Sigmoid colon (tissue), 7 donors: ENCODE results near the gene TRIP12. TPM values are rescaled to one million over a fixed set of nuclear protein-coding genes. Genes with fewer than 3 reads are reported as not detected.
A peak's percentile ranks its signal among the peaks of the same experiment; 100 is the strongest.
"Not testable (repeated sequence)": the region's sequence is repeated elsewhere in the genome, so short reads cannot be mapped to it uniquely, and the experiment has no call there.

Experiments used
- DNase-seq: peaks from one replicate; pipeline ENCODE4 v3.0.0-alpha.2; 2019
- H3K27ac ChIP-seq, 4 donors: fragments of 200-600 bp; sonication (generic); one replicate each; pipeline ENCODE4 v1.5.1; 2016 to 2019; ENCODE audit warnings: mild to moderate bottlenecking in 1 of 4
- H3K27me3 ChIP-seq, 3 donors: fragments of 200-600 bp; sonication (generic); one replicate each; pipeline ENCODE4 v1.5.1; 2019; ENCODE audit warnings: mild to moderate bottlenecking in 1 of 3
- H3K36me3 ChIP-seq, 4 donors: fragments of 200-600 bp; sonication (generic); one replicate each; pipeline ENCODE4 v1.5.1; 2016 to 2019
- H3K4me1 ChIP-seq, 4 donors: fragments of 200-600 bp; sonication (generic); one replicate each; pipeline ENCODE4 v1.5.1; 2017 to 2019
- H3K4me3 ChIP-seq, 4 donors: fragments of 200-600 bp; sonication (generic); one replicate each; pipeline ENCODE4 v1.5.1; 2017 to 2019; ENCODE audit warnings: mild to moderate bottlenecking in 2 of 4, moderate library complexity in 1 of 4
- H3K9me3 ChIP-seq, 4 donors: fragments of 200-600 bp in 3 of 4; sonication (generic) in 3 of 4; one replicate each; pipeline versions ENCODE4 v1.5.1 to v1.6.1; 2013 to 2019
- EP300 ChIP-seq, 4 donors: sonication (generic); formaldehyde crosslinking; IDR thresholded peaks; one replicate each; pipeline ENCODE4 v1.6.1; 2017; ENCODE audit warnings: antibody characterized with exemption in 4 of 4
- POLR2A ChIP-seq, 2 donors: fragments of 450-650 bp; IDR thresholded peaks; one replicate each; pipeline ENCODE4 v1.6.1; 2016; ENCODE audit warnings: antibody characterized with exemption in 2 of 2, mild to moderate bottlenecking in 2 of 2, moderate library complexity in 2 of 2
- POLR2AphosphoS5 ChIP-seq, 4 donors: sonication (generic); formaldehyde crosslinking; IDR thresholded peaks; one replicate each; pipeline ENCODE4 v1.6.1; 2017; ENCODE audit warnings: antibody characterized with exemption in 4 of 4
- WGBS, 2 donors: extraction: QIAGEN DNeasy Blood & Tissue Kit; methylation state at CpG; one replicate each; pipeline ENCODE4 v1.1.7; 2013; 5-methylcytosine and 5-hydroxymethylcytosine counted together
- intact Hi-C: fragments of 100-400 bp; cut with DNase I; formaldehyde crosslinking; loops from one replicate; pipeline ENCODE4 v1.15.1; 2023
- polyA plus RNA-seq, 3 donors: library from polyadenylated mRNA; stranded (reverse); fragments of 200-250 nt; gene quantifications; one replicate each; pipeline ENCODE4 v1.2.3, GENCODE V29; 2013
- total RNA-seq, 4 donors: library from RNA; depleted of rRNA; stranded (reverse); fragments of >200 nt; gene quantifications; one replicate each; pipeline ENCODE4 v1.1.0, GENCODE V29; 2016
- TF ChIP-seq, protein P1 (sequence below), 4 experiments: fragments of 450-650 bp in 3 of 4; fragments of 200-600 bp in 1 of 4; IDR thresholded peaks; one replicate each; pipeline ENCODE4 v1.5.1; 2016 to 2019; ENCODE audit warnings: antibody characterized with exemption in 4 of 4, mild to moderate bottlenecking in 3 of 4, moderate library complexity in 2 of 4
- donor health status: healthy with polysubstance abuse.
- donor health status: Bipolar disorder and iron deficiency.
- donor health status: healthy.

The TRIP12 gene
- total and polyA plus RNA-seq, 7 donors = 20.4 to 168 (median 144) TPM

DNA sequence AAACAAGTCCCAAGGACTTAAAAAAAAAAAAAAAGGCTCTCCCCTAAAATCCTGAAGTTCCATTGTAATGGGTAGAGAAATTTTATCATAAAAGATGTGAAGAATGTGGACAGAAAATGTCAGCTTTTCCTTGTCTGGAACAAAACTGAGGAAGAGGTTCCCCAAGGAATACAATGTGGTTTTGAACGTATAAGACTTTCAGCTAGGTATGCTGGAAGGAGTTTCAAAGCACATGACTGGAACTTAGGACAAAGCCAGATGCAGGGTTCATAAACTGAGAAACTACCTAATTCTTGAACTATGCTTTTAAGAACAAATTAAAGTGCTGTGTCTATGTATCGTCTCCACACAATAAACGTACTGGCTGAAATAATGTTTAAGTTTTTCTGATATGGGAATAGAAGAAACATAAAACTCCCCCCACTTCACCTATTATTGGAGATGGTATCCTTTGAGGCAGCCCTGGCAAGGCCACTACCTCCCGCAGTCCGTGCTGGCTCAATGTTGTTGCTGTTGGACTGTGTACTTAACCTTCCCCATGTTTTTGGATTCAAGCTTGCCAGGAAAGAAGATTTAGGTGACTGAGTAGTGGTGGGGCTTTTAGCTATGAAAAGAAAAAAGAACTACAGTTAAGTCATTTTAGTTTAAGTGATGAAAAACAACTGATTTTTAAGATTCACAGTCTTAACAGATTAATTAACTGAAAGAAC, 123.2 kb downstream of the TRIP12 start:
- intact Hi-C loops = no loop called here
- H3K36me3 ChIP-seq = peaks cover 10 to 94% (median 19%) of the 10 kb centered on the region in 4 donors
- 93 to 94% methylated on average over 5 of the region's 5 CpGs for WGBS, 2 donors
- no peak for DNase-seq
- no peaks in the 10 kb centered on the region for H3K9me3 ChIP-seq
- no peaks in the 10 kb centered on the region for H3K27me3 ChIP-seq
- H3K4me1 ChIP-seq = peaks cover 0 to 13% (median 2%) of the 10 kb centered on the region in 4 donors
- TF ChIP-seq POLR2AphosphoS5 (IDR thresholded peaks at IDR 0.05) (no peak), EP300 (IDR thresholded peaks at IDR 0.05) (no peak), POLR2A (IDR thresholded peaks at IDR 0.05) (no peak)
- H3K27ac ChIP-seq = peak overlapping the region in 2 of 4 donors; percentile 7 to 46
- H3K4me3 ChIP-seq = no peak overlapping the region

DNA sequence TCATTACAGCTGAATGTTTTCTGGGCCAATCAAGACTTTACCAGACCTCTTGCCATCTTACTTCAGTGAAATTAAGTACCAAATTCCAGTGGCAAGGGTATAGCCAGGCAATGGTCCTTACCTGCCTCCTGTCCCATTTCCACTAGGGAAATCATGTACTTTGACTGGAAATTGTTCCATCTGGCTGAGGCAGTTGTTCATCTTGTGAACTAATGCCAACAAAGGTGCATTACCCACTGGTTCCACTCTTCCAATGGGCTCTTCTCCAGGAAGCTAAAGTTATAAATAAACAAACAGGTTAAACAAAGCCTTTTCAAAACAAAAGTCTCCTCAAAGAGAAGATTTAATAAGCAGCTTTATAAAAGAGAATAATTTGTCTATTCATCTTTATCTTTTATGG, 126.8 kb downstream of the TRIP12 start:
- intact Hi-C loops = no loop called here
- TF ChIP-seq POLR2A (IDR thresholded peaks at IDR 0.05) = no peak
- TF ChIP-seq EP300 (IDR thresholded peaks at IDR 0.05) = no peak
- TF ChIP-seq, protein P1, sequence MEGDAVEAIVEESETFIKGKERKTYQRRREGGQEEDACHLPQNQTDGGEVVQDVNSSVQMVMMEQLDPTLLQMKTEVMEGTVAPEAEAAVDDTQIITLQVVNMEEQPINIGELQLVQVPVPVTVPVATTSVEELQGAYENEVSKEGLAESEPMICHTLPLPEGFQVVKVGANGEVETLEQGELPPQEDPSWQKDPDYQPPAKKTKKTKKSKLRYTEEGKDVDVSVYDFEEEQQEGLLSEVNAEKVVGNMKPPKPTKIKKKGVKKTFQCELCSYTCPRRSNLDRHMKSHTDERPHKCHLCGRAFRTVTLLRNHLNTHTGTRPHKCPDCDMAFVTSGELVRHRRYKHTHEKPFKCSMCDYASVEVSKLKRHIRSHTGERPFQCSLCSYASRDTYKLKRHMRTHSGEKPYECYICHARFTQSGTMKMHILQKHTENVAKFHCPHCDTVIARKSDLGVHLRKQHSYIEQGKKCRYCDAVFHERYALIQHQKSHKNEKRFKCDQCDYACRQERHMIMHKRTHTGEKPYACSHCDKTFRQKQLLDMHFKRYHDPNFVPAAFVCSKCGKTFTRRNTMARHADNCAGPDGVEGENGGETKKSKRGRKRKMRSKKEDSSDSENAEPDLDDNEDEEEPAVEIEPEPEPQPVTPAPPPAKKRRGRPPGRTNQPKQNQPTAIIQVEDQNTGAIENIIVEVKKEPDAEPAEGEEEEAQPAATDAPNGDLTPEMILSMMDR (IDR thresholded peaks at IDR 0.05) = no peak
- TF ChIP-seq POLR2AphosphoS5 (IDR thresholded peaks at IDR 0.05) = no peak
- Histone ChIP-seq H3K4me3 (no peak overlapping the region), H3K36me3 (peaks cover 27 to 98% (median 31%) of the 10 kb centered on the region in 4 donors), H3K9me3 (no peaks in the 10 kb centered on the region), H3K4me1 (peaks cover 0 to 2% (median 0%) of the 10 kb centered on the region in 4 donors), H3K27ac (no peak overlapping the region), H3K27me3 (no peaks in the 10 kb centered on the region)
- DNase-seq = no peak

DNA sequence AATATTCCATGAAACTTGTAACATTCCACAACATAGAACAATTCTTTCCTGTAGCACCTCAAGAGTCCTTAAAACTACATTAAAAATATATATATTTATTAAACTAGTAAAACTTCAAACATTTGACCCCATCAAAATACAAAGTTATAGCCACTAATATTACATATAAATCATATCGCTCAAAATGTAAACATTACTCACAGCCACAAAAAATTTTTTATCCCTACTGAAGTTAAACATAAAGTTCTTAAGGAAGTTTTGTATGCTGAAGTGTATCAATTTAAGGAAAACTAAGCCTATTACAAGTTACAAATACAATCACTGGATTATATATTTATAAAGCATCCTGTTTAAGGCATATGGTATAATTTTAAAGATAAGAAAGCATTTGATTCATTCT, 127.2 kb downstream of the TRIP12 start:
- no peaks in the 10 kb centered on the region for H3K4me1 ChIP-seq
- no peak overlapping the region for H3K4me3 ChIP-seq
- H3K27ac ChIP-seq = no peak overlapping the region
- no peaks in the 10 kb centered on the region for H3K27me3 ChIP-seq
- H3K36me3 ChIP-seq = peaks cover 27 to 98% (median 32%) of the 10 kb centered on the region in 4 donors
- no peak for DNase-seq
- H3K9me3 ChIP-seq = no peaks in the 10 kb centered on the region
- TF ChIP-seq, protein P1 (IDR thresholded peaks at IDR 0.05) = no peak
- no peak for TF ChIP-seq EP300 (IDR thresholded peaks at IDR 0.05)
- no peak for TF ChIP-seq POLR2AphosphoS5 (IDR thresholded peaks at IDR 0.05)
- TF ChIP-seq POLR2A (IDR thresholded peaks at IDR 0.05) = no peak
- 95% methylated on average over 1 of the region's 1 CpG for WGBS, 2 donors
- intact Hi-C loops = no loop called here

DNA sequence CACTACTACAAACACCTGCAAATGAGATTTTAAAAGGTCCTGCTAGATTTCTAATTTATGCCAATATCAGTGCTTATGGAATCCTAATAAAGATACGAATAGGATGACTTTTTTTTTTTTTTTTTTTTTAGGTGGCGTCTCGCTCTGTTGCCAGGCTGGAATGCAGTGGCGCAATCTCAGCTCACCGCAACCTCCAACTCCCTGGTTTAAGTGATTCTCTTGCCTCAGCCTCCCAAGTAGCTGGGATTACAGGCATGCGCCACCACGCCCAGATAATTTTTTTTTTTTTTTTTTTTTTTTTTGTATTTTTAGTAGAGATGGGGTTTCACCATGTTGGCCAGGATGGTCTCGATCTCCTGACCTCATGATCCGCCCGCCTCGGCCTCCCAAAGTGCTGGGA, 135.5 kb downstream of the TRIP12 start:
- H3K27me3 ChIP-seq, DNase-seq, intact Hi-C loops, H3K27ac ChIP-seq, H3K9me3 ChIP-seq, H3K4me1 ChIP-seq, H3K4me3 ChIP-seq: not testable (repeated sequence)
- H3K36me3 ChIP-seq = peaks cover 10 to 61% (median 24%) of the 10 kb centered on the region in 4 donors
- WGBS, 2 donors = 97 to 98% methylated on average over 11 of the region's 11 CpGs

DNA sequence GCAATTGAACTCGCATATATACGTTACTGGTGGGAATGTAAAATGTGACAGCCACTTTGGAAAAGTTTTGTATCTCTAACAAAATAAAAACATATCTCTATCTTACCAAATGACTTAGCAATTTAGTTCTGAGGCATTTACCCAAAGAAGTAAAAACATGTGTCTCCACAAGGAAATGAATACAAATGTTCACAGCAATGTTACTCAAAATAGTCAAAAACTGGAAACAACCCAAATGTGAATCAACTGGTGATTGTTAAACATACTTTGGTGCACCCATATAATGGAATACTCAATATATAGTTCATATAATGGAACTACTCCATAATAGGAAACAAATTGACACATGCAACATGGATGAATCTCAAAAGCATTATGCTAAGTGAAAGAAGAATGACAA, 137.0 kb downstream of the TRIP12 start:
- TF ChIP-seq POLR2A (IDR thresholded peaks at IDR 0.05) (no peak), POLR2AphosphoS5 (IDR thresholded peaks at IDR 0.05) (no peak), EP300 (IDR thresholded peaks at IDR 0.05) (no peak)
- TF ChIP-seq, protein P1 (IDR thresholded peaks at IDR 0.05) = no peak
- Histone ChIP-seq H3K4me3 (no peak overlapping the region), H3K27ac (no peak overlapping the region), H3K36me3 (peaks cover 0 to 50% (median 17%) of the 10 kb centered on the region in 4 donors), H3K9me3 (no peaks in the 10 kb centered on the region), H3K4me1 (peaks cover 0 to 11% (median 0%) of the 10 kb centered on the region in 4 donors), H3K27me3 (no peaks in the 10 kb centered on the region)
- intact Hi-C loops = no loop called here
- DNase-seq = no peak
- WGBS, 2 donors = 97% methylated on average over 2 of the region's 2 CpGs
